K562 (cell line): Measurements from ENCODE around the gene ABCA13. TPM values are rescaled to one million over a fixed set of nuclear protein-coding genes. Genes with fewer than 3 reads are reported as not detected.

Source experiments
- CBX3 ChIP-seq, 2 experiments: IDR thresholded peaks; 1 replicate in 1 of 2; 2 replicates in 1 of 2; pipeline ENCODE4 v1.6.1; 2012; ENCODE audit warnings: inconsistent platforms in 2 of 2, low read length in 2 of 2, borderline replicate concordance in 1 of 2, control low read depth in 1 of 2
- ZNF121 ChIP-seq: sonication (generic); formaldehyde crosslinking; conservative IDR thresholded peaks from 2 replicates; pipeline ENCODE4 v1.8.0; 2022; ENCODE audit warnings: missing genetic modification reagents
- ZNF717 ChIP-seq: fragments of 250-450 bp; sonication (Bioruptor Pico); IDR thresholded peaks from 2 replicates; pipeline ENCODE4 v1.5.0; 2021
- polyA plus RNA-seq, 8 experiments: library from polyadenylated mRNA; depleted of rRNA in 4 of 8; stranded (reverse) in 5 of 8; unstranded in 3 of 8; fragments of >200 nt; fragmentation: Nextera tagmentation in 2 of 8; fragmentation: Illumina TruSeq in 1 of 8; extraction: Ambion mirVana in 2 of 8; extraction: Trizol in 1 of 8; gene quantifications; 2 replicates each; pipeline versions ENCODE4 v1.2.1 to v1.2.3, GENCODE V29; 2011 to 2014; ENCODE audit warnings: inconsistent platforms in 1 of 8, missing spikeins in 1 of 8
- total RNA-seq, 7 experiments: library from RNA; depleted of rRNA in 6 of 7; stranded (reverse); fragments of >200 nt in 6 of 7; fragmentation: Illumina TruSeq in 2 of 7; extraction: Trizol in 2 of 7; gene quantifications; 2 replicates each; pipeline versions ENCODE4 v1.2.1 to v1.2.3, GENCODE V29; 2011 to 2021; ENCODE audit warnings: low replicate concordance in 1 of 7
- TF ChIP-seq, protein P1 (sequence below), 2 experiments: fragments of 450-650 bp; formaldehyde crosslinking in 1 of 2; IDR thresholded peaks; 2 replicates each; pipeline versions ENCODE4 v1.4.0 to v1.6.1; 2014 to 2020; ENCODE audit warnings: mild to moderate bottlenecking in 2 of 2, borderline replicate concordance in 1 of 2, low read depth in 1 of 2

ABCA13 gene
- total and polyA plus RNA-seq, 9 of the 15 experiments (the other 6 are each of a cell fraction or from before 2014, with no cell fraction given), result 0.14 to 1.5 (median 0.38) TPM

DNA sequence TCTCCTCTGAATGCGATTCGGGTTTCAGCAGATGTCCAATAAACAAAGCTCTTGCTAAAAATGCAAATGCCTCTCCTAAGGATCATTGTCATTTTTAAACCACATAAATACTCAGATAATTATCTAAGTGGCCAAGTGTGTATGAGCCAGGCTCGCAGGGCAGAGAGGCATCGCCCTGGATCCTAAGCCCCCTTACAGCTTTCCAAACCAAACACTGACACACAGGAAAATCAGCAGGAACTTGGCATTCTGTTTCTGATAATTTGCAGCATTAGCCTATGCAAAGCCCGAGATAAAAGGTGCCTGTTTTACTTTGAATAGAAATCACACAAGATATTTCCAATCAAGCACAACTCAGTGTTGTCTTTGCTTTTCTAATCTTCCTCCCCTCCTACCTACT is 134.4 kb downstream of the ABCA13 start (continued):
- TF ChIP-seq, protein P1, sequence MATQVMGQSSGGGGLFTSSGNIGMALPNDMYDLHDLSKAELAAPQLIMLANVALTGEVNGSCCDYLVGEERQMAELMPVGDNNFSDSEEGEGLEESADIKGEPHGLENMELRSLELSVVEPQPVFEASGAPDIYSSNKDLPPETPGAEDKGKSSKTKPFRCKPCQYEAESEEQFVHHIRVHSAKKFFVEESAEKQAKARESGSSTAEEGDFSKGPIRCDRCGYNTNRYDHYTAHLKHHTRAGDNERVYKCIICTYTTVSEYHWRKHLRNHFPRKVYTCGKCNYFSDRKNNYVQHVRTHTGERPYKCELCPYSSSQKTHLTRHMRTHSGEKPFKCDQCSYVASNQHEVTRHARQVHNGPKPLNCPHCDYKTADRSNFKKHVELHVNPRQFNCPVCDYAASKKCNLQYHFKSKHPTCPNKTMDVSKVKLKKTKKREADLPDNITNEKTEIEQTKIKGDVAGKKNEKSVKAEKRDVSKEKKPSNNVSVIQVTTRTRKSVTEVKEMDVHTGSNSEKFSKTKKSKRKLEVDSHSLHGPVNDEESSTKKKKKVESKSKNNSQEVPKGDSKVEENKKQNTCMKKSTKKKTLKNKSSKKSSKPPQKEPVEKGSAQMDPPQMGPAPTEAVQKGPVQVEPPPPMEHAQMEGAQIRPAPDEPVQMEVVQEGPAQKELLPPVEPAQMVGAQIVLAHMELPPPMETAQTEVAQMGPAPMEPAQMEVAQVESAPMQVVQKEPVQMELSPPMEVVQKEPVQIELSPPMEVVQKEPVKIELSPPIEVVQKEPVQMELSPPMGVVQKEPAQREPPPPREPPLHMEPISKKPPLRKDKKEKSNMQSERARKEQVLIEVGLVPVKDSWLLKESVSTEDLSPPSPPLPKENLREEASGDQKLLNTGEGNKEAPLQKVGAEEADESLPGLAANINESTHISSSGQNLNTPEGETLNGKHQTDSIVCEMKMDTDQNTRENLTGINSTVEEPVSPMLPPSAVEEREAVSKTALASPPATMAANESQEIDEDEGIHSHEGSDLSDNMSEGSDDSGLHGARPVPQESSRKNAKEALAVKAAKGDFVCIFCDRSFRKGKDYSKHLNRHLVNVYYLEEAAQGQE (IDR thresholded peaks at IDR 0.05; ENCODE audit: borderline replicate concordance), result no peak
- TF ChIP-seq, protein P1 (CRISPR knock-in tag; IDR thresholded peaks at IDR 0.05; ENCODE audit: low read depth), result no peak
- TF ChIP-seq ZNF717 (CRISPR knock-in tag) (no peak), CBX3 (IDR thresholded peaks at IDR 0.05; ENCODE audit: borderline replicate concordance in 1 of 2, low read length in 2 of 2) (no peak), ZNF121 (CRISPR knock-in tag) (no peak)
